Lower leg skin (tissue), 4 donors: ENCODE measurements around the gene SAC3D1. TPM values are rescaled to one million over a fixed set of nuclear protein-coding genes. Genes with fewer than 3 reads are reported as not detected.

Experiments used
- DNase-seq, 2 donors: peaks; one replicate each; pipeline ENCODE4 v3.0.0-alpha.2; 2019; ENCODE audit warnings: low spot score in 2 of 2
- H3K4me3 ChIP-seq: fragments of 200-600 bp; sonication (generic); 2 replicates; pipeline ENCODE4 v1.5.1; 2017; ENCODE audit warnings: mild to moderate bottlenecking, low read depth; ENCODE audit not compliant: poor library complexity, severe bottlenecking
- POLR2A ChIP-seq, 2 donors: fragments of 450-650 bp; IDR thresholded peaks; one replicate each; pipeline ENCODE4 v1.6.1; 2016 to 2017; ENCODE audit warnings: antibody characterized with exemption in 2 of 2, mild to moderate bottlenecking in 1 of 2, moderate library complexity in 1 of 2
- WGBS, 2 donors: methylation state at CpG; one replicate each; pipeline ENCODE4 v1.1.5; 2018; 5-methylcytosine and 5-hydroxymethylcytosine counted together
- intact Hi-C: fragments of 100-400 bp; cut with DNase I; formaldehyde crosslinking; loops from one replicate; pipeline ENCODE4 v1.15.0; 2023; ENCODE audit warnings: low total_unique reads
- total RNA-seq, 4 donors: library from RNA; depleted of rRNA; stranded (reverse); fragments of >200 nt; gene quantifications; one replicate each; pipeline ENCODE4 v1.1.0, GENCODE V29; 2016
- TF ChIP-seq, protein P1 (sequence below), 3 donors: fragments of 450-650 bp; IDR thresholded peaks; one replicate each; pipeline ENCODE4 v1.5.1; 2016; ENCODE audit warnings: antibody characterized with exemption in 3 of 3, mild to moderate bottlenecking in 3 of 3, moderate library complexity in 2 of 3

The SAC3D1 gene
- total RNA-seq, 4 donors from 2014 or later: 11.6 to 15.1 (median 12.9) TPM

DNA sequence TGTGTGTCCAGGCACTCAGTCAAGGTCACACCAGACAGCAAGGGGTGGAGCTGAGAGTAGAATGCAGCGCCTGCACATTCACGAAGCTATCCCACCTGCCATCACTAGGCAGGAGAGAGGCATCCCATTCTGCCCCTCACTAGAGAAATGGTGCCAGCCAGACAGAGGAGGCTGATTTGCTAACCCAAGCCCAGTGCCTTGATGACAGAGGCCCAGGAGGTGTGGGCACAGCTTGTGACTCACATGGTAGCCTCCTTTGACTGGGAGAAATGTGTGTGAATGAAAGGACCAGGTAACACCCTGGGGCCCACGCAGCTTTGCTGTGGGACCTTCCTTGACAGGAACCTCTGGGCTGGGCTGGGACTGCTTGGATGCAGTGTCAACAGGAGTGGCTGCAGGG is 22.5 kb downstream of the SAC3D1 start:
- 78 to 79% methylated on average over 3 of the region's 3 CpGs for WGBS, 2 donors
- intact Hi-C loops: no loop called here
- TF ChIP-seq, protein P1, sequence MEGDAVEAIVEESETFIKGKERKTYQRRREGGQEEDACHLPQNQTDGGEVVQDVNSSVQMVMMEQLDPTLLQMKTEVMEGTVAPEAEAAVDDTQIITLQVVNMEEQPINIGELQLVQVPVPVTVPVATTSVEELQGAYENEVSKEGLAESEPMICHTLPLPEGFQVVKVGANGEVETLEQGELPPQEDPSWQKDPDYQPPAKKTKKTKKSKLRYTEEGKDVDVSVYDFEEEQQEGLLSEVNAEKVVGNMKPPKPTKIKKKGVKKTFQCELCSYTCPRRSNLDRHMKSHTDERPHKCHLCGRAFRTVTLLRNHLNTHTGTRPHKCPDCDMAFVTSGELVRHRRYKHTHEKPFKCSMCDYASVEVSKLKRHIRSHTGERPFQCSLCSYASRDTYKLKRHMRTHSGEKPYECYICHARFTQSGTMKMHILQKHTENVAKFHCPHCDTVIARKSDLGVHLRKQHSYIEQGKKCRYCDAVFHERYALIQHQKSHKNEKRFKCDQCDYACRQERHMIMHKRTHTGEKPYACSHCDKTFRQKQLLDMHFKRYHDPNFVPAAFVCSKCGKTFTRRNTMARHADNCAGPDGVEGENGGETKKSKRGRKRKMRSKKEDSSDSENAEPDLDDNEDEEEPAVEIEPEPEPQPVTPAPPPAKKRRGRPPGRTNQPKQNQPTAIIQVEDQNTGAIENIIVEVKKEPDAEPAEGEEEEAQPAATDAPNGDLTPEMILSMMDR (IDR thresholded peaks at IDR 0.05): no peak
- no peak for TF ChIP-seq POLR2A (IDR thresholded peaks at IDR 0.05)
- H3K4me3 ChIP-seq: no peak overlapping the region
- no peak for DNase-seq

DNA sequence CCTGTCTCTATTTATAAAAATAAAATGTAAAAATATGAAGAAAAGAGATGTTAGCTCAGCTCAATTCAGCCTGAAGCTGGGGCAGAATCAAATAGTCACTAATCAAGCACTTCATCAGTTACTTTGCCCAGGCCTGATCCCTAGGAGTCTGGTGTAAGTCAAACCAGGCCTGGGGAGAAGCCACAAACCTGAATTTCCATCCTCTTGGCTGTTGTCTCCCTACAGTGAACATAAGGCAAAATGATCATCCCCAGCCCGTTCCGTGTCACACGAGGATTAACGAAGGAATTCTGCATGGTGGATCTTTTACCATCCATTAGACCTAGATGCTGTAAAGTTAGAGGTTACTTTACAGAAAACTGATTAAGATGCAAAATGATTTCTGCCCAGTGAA is 23.8 kb downstream of the SAC3D1 start:
- DNase-seq: no peak
- no peak overlapping the region for H3K4me3 ChIP-seq
- TF ChIP-seq, protein P1 (IDR thresholded peaks at IDR 0.05): no peak
- no peak for TF ChIP-seq POLR2A (IDR thresholded peaks at IDR 0.05)
- intact Hi-C loops: no loop called here
- WGBS, 2 donors: 72 to 81% methylated on average over 4 of the region's 4 CpGs

DNA sequence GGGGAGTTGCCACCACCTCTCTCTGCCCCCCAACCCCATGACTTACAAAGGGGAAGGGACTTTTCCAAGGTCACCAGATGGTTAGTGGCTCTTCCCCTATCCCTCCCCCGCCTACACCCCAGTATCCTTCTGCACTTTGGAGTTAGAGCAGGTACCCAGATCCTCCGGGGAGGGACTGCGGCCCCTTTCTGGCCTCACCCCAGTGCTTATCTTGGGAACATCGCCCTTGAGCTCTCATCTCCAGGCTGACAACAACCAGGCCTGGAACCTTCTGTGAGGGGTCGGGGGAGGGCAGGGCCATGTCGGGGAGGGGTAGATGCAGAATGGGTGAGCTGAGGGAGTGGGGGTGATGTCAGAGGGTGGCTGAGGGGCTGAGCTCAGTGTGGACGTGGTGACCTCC is 24.8 kb downstream of the SAC3D1 start:
- no peak for DNase-seq
- 76 to 87% methylated on average over 7 of the region's 7 CpGs for WGBS, 2 donors
- H3K4me3 ChIP-seq: no peak overlapping the region
- intact Hi-C loops: no loop called here
- no peak for TF ChIP-seq POLR2A (IDR thresholded peaks at IDR 0.05)
- TF ChIP-seq, protein P1 (IDR thresholded peaks at IDR 0.05): no peak

DNA sequence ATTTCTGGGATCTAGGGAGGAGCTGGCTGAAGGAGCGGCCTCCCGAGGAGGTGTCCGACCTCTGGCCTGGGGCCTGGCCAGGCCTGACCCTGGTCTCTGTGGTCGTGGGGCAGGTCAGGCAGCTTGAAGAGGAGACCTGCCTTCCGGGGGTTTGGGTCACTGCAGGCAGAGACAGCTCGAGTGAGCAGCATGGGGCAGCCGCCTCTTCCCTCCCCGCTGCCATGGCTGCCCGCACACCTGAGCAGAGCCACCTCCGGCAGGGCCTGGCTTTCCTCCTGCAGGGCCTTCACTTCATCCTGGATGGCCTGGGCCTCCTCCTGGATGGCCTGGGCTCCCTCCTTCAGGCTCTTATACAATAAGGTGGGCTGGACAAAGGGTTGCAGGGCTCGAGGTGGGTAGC is 25.3 kb downstream of the SAC3D1 start:
- 76 to 78% methylated on average over 10 to 11 of the region's 11 CpGs for WGBS, 2 donors
- TF ChIP-seq POLR2A (IDR thresholded peaks at IDR 0.05): no peak
- TF ChIP-seq, protein P1 (IDR thresholded peaks at IDR 0.05): no peak
- DNase-seq: no peak
- intact Hi-C loops: no loop called here
- no peak overlapping the region for H3K4me3 ChIP-seq

DNA sequence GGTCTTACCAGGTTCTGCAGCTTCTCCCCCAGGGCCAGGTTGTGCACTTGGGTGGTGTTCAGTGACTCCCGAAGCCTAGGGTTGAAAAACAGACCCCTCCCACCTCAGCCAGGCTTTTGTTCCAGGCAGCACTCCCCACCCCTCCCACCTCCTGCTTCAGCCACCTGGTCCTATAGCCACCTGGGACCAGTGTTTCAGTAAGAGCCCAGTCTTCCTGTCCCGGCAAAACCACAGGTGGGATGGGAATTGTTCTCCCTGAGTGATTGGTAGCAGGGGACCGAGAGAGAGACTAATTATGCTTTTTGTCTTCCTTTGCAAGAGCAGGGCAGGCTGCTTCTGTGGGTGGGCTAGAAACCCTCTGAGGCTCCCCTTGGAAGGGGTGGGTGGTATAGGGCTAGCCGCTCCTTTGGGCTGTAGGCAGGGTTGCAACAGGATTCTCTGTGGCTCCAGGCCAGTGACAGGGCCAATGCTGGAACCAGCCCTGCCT is 25.8 kb downstream of the SAC3D1 start:
- no peak for TF ChIP-seq POLR2A (IDR thresholded peaks at IDR 0.05)
- TF ChIP-seq, protein P1 (IDR thresholded peaks at IDR 0.05): no peak
- intact Hi-C loops: no loop called here
- DNase-seq: no peak
- 69 to 83% methylated on average over 4 of the region's 4 CpGs for WGBS, 2 donors
- no peak overlapping the region for H3K4me3 ChIP-seq

DNA sequence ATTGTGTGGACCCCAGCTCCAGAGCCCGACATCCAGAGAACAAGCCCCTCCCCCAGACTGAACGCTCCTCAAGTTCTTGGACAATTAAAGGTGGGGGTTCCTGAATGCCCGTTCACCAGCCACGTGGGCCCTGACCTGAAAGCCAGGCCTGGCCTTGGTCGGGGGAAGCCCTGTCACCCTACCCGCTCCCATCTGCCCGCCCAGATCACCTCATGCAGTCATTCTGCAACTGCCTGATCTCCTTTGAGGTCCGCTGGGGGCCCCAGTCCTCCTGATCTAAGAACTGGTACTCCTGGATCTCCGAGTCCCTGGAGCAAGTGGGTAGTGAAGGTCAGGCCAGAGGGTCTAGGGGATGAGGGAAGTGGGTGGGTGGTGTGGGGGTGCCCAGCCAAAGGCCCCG is 26.4 kb downstream of the SAC3D1 start:
- no peak for DNase-seq
- H3K4me3 ChIP-seq: no peak overlapping the region
- intact Hi-C loops: no loop called here
- TF ChIP-seq, protein P1 (IDR thresholded peaks at IDR 0.05): no peak
- 89 to 91% methylated on average over 8 of the region's 10 CpGs for WGBS, 2 donors
